ENCODE measurements around the gene CEMP1. TPM values are rescaled to one million over a fixed set of nuclear protein-coding genes. Genes with fewer than 3 reads are reported as not detected.

Gene CEMP1
- total RNA-seq, 1 experiment from 2014 or later, result 0.15 TPM

Small RNAs within 50 kb of the gene (microRNA-seq; reads per million reads assigned to microRNA genes)
- not detected for gene MIR3178 (ENCODE audit: borderline number of aligned reads)

Other genes starting within 250 kb of the CEMP1 start
- gene ABCA3, start 190.7 kb downstream of the CEMP1 start, total RNA-seq (2021), result 12.1 to 16.8 TPM (median 15.9 TPM) in 3 replicates
- 53.5 to 65.7 TPM (median 54.7 TPM) in 3 replicates for gene CCNF, start 102.0 kb downstream of the CEMP1 start, total RNA-seq (2021)
- 51.7 to 61.6 TPM (median 51.9 TPM) in 3 replicates for gene TEDC2, start 71.3 kb downstream of the CEMP1 start, total RNA-seq (2021)
- 0.82 to 0.92 TPM (median 0.89 TPM) in 3 replicates for gene NTN3, start 60.1 kb downstream of the CEMP1 start, total RNA-seq (2021)
- 17.3 to 21.0 TPM (median 17.8 TPM) in 3 replicates for gene TBC1D24, start 56.3 kb downstream of the CEMP1 start, total RNA-seq (2021)
- gene ATP6V0C, start 17.5 kb downstream of the CEMP1 start, total RNA-seq (2021), result 193 to 212 TPM (median 193 TPM) in 3 replicates
- 60.1 to 70.9 TPM (median 60.3 TPM) in 3 replicates for gene AMDHD2, start 11.0 kb downstream of the CEMP1 start, total RNA-seq (2021)
- gene PDPK1, start 6.6 kb upstream of the CEMP1 start, total RNA-seq (2021), result 25.4 to 31.4 TPM (median 29.6 TPM) in 3 replicates
- gene KCTD5, start 151.1 kb upstream of the CEMP1 start, total RNA-seq (2021), result 24.8 to 27.8 TPM (median 27.2 TPM) in 3 replicates
- 5.1 to 5.4 TPM (median 5.1 TPM) in 3 replicates for gene PRSS27, start 188.8 kb upstream of the CEMP1 start, total RNA-seq (2021)
- 769 to 823 TPM (median 815 TPM) in 3 replicates for gene SRRM2, start 221.2 kb upstream of the CEMP1 start, total RNA-seq (2021)
- 252 to 267 TPM (median 267 TPM) in 3 replicates for gene ELOB, start 245.9 kb upstream of the CEMP1 start, total RNA-seq (2021)